GM12878 (cell line): Measurements from ENCODE around the gene NF1. TPM values are rescaled to one million over a fixed set of nuclear protein-coding genes. Genes with fewer than 3 reads are reported as not detected.

ENCODE experiments used
- ATAC-seq: fragments of 200-7000 bp; cut with Tn5 transposase; 3 replicates; pipeline ENCODE4 v1.9.1; 2020; ENCODE audit warnings: mild to moderate bottlenecking, moderate library complexity
- BruUV-seq: library from RNA; stranded (reverse); fragments of 400-500 nt; replicated peaks from 2 replicates; lab custom pipeline; 2021; lab: Mats Ljungman, UMichigan
- CTCF ChIA-PET: fragments of 300-600 bp; sonication (Branson Sonifier 250); formaldehyde crosslinking; extraction: SDS; loops from one replicate; lab custom pipeline; 2021; ENCODE audit warnings: inconsistent platforms; lab: Yijun Ruan, JAX
- POLR2A ChIA-PET: fragments of 350-600 bp; formaldehyde crosslinking; extraction: SDS; loops from one replicate; lab custom pipeline; 2021; ENCODE audit warnings: inconsistent platforms; lab: Charles Lee
- RAD21 ChIA-PET: fragments of 300-600 bp; sonication (Branson Sonifier 250); formaldehyde crosslinking; loops from one replicate; lab custom pipeline; 2023; ENCODE audit warnings: antibody characterized with exemption; ENCODE audit not compliant: unreplicated experiment; lab: Charles Lee
- SMC1A ChIA-PET: fragments of 300-600 bp; sonication (Branson Sonifier 250); formaldehyde crosslinking; loops from one replicate; lab custom pipeline; 2023; ENCODE audit not compliant: unreplicated experiment, uncharacterized antibody; lab: Charles Lee
- DNase-seq: peaks from one replicate; pipeline ENCODE4 v3.0.0-alpha.2; 2011; ENCODE audit warnings: low read depth, low spot score
- FAIRE-seq: peaks from 3 replicates; lab custom pipeline; 2011; peaks lifted over from hg19 to GRCh38; lab: Jason Lieb, UNC
- H2AFZ ChIP-seq: 2 replicates; pipeline ENCODE4 v1.6.0; 2011; ENCODE audit warnings: low read depth, low read length, control low read depth; ENCODE audit not compliant: control insufficient read depth
- H3K27ac ChIP-seq: 2 replicates; pipeline ENCODE4 v1.5.1; 2011; ENCODE audit warnings: control low read depth; ENCODE audit not compliant: control insufficient read depth, insufficient read depth
- H3K27me3 ChIP-seq, 2 experiments: replicated peaks in 1 of 2; 2 replicates each; pipeline versions ENCODE4 v1.6.0 to v1.6.1; 2011; ENCODE audit warnings: low read length in 1 of 2; ENCODE audit not compliant: control insufficient read depth in 2 of 2, insufficient read depth in 2 of 2
- H3K36me3 ChIP-seq, 2 experiments: 2 replicates each; pipeline ENCODE4 v1.5.1; 2011; ENCODE audit warnings: low read length in 1 of 2; ENCODE audit not compliant: control insufficient read depth in 2 of 2, insufficient read depth in 2 of 2
- H3K4me1 ChIP-seq: 2 replicates; pipeline ENCODE4 v1.6.1; 2011; ENCODE audit warnings: mild to moderate bottlenecking, low read length, moderate library complexity, mixed read lengths; ENCODE audit not compliant: control insufficient read depth, insufficient read depth
- H3K4me2 ChIP-seq: 2 replicates; pipeline ENCODE4 v1.6.0; 2011; ENCODE audit warnings: control low read depth; ENCODE audit not compliant: control insufficient read depth, insufficient read depth
- H3K4me3 ChIP-seq: fragments of 200-600 bp; sonication (generic); 2 replicates; pipeline ENCODE4 v1.5.1; 2016
- H3K79me2 ChIP-seq: 2 replicates; pipeline ENCODE4 v1.6.0; 2011; ENCODE audit warnings: low read length; ENCODE audit not compliant: control insufficient read depth, insufficient read depth
- H3K9ac ChIP-seq: 2 replicates; pipeline ENCODE4 v1.8.0; 2011; ENCODE audit warnings: low read length, control low read depth, mixed read lengths; ENCODE audit not compliant: control insufficient read depth, insufficient read depth
- H3K9me3 ChIP-seq: replicated peaks from 3 replicates; pipeline ENCODE4 v1.5.1; 2011; ENCODE audit warnings: mild to moderate bottlenecking, low read length; ENCODE audit not compliant: control insufficient read depth, insufficient read depth
- H4K20me1 ChIP-seq: 2 replicates; pipeline ENCODE4 v1.6.0; 2011; ENCODE audit not compliant: control insufficient read depth, insufficient read depth
- CTCF ChIP-seq, 3 experiments: IDR thresholded peaks in 2 of 3; conservative IDR thresholded peaks in 1 of 3; 2 replicates each; pipeline ENCODE4 v1.5.1; 2011; ENCODE audit warnings: low read depth in 3 of 3, low read length in 3 of 3, mild to moderate bottlenecking in 3 of 3, control low read depth in 2 of 3, moderate library complexity in 2 of 3, inconsistent platforms in 1 of 3, mixed read lengths in 1 of 3; ENCODE audit not compliant: control insufficient read depth in 2 of 3, insufficient read depth in 1 of 3; ENCODE audit errors: extremely low read depth in 1 of 3
- GABPA ChIP-seq: IDR thresholded peaks from 2 replicates; pipeline ENCODE4 v1.6.1; 2014; ENCODE audit warnings: antibody characterized with exemption, low read depth, mild to moderate bottlenecking, inconsistent platforms
- HDAC6 ChIP-seq: fragments of 200-600 bp; sonication (generic); IDR thresholded peaks from one replicate; pipeline ENCODE4 v1.8.0; 2017; ENCODE audit warnings: antibody characterized with exemption; ENCODE audit not compliant: unreplicated experiment
- RAD51 ChIP-seq: fragments of 450-650 bp; IDR thresholded peaks from 2 replicates; pipeline ENCODE4 v1.6.1; 2016; ENCODE audit warnings: moderate library complexity, mild to moderate bottlenecking, inconsistent platforms
- RBBP5 ChIP-seq: fragments of 200-600 bp; sonication (generic); conservative IDR thresholded peaks from 2 replicates; pipeline ENCODE4 v1.6.1; 2016
- RELA ChIP-seq: fragments of 450-650 bp; IDR thresholded peaks from 2 replicates; pipeline ENCODE4 v1.8.0; 2014; ENCODE audit warnings: borderline replicate concordance; ENCODE audit not compliant: partially characterized antibody
- USF2 ChIP-seq: IDR thresholded peaks from 2 replicates; pipeline ENCODE4 v1.6.1; 2011; ENCODE audit warnings: low read depth, low read length, improper control_type of control experiment, borderline replicate concordance
- WGBS: methylation state at CpG from one replicate; pipeline ENCODE4 v1.1.6; 2016; ENCODE audit warnings: low lambda C conversion rate; ENCODE audit not compliant: insufficient replicate concordance, insufficient coverage; ENCODE audit errors: missing lambda C conversion rate; 5-methylcytosine and 5-hydroxymethylcytosine counted together
- in situ Hi-C: fragments of 300-500 bp; cut with MboI; formaldehyde crosslinking; loops from 9 replicates; pipeline ENCODE4 v1.14.3; 2018; ENCODE audit warnings: mixed read lengths
- intact Hi-C: fragments of 100-400 bp; cut with micrococcal nuclease; formaldehyde crosslinking; loops from one replicate; pipeline ENCODE4 v1.14.2; 2022; ENCODE audit not compliant: unreplicated experiment
- polyA plus RNA-seq, 11 experiments: library from polyadenylated mRNA; depleted of rRNA in 4 of 11; unstranded in 6 of 11; stranded (reverse) in 5 of 11; fragments of >200 nt; fragmentation: Nextera tagmentation in 4 of 11; fragmentation: Illumina TruSeq in 1 of 11; extraction: Ambion mirVana in 4 of 11; extraction: Trizol in 1 of 11; gene quantifications; 1 replicate in 1 of 11; 2 replicates in 10 of 11; pipeline versions ENCODE4 v1.2.1 to v1.2.3, GENCODE V29; 2011 to 2016; ENCODE audit warnings: inconsistent platforms in 2 of 11, missing spikeins in 2 of 11, low read depth in 1 of 11
- total RNA-seq, 4 experiments: library from RNA; depleted of rRNA in 3 of 4; stranded (reverse); fragments of >200 nt in 3 of 4; fragmentation: Illumina TruSeq in 1 of 4; extraction: Trizol in 1 of 4; gene quantifications; 2 replicates each; pipeline versions ENCODE4 v1.2.1 to v1.2.3, GENCODE V29; 2013 to 2021

Gene NF1
- total and polyA plus RNA-seq, 10 of the 15 experiments (the other 5 are each of a cell fraction or from before 2014, with no cell fraction given) = 2.5 to 31.8 (median 16.6) TPM

GRCh38 chr17:31226950-31227349 is 132.2 kb downstream of the NF1 start:
- Histone ChIP-seq H2AFZ (no peak overlapping the region), H3K27ac (no peak overlapping the region), H3K9me3 (no peaks in the 10 kb centered on the region), H3K9ac (no peak overlapping the region), H3K36me3 (peaks cover 0 to 6% of the 10 kb centered on the region in 2 experiments; a peak in 3 of 4 replicates)
- CTCF ChIA-PET = interaction anchor here (0.9 to 1.9 kb wide), 4 partner anchors 10 to 146 kb away, joined by 4 to 17 read pairs (median 4); no protein-coding TSS in a partner anchor
- intact Hi-C loops = no loop called here
- TF ChIP-seq CTCF (IDR thresholded peaks at IDR 0.05 in 2 of 3, conservative IDR thresholded peaks at IDR 0.05 in 1 of 3; ENCODE audit: control insufficient read depth in 2 of 3, extremely low read depth in 1 of 3, insufficient read depth in 1 of 3, low read depth in 3 of 3, low read length in 3 of 3) = no peak
- no peak for TF ChIP-seq RELA
- no peak for TF ChIP-seq RAD51
- TF ChIP-seq HDAC6 = no peak
- TF ChIP-seq GABPA = no peak
- no peak for TF ChIP-seq RBBP5
- TF ChIP-seq USF2 = no peak
- TF ChIP-seq, all 136 proteins: peak for 0
- Histone ChIP-seq H3K79me2 (no peaks in the 10 kb centered on the region), H3K27me3 (no peaks in the 10 kb centered on the region), H4K20me1 (no peaks in the 10 kb centered on the region), H3K4me3 (no peak overlapping the region), H3K4me2 (no peak overlapping the region), H3K4me1 (no peaks in the 10 kb centered on the region)
- BruUV-seq = no TSS peak
- no peak for DNase-seq
- WGBS = 76% methylated on average over 3 of the region's 3 CpGs
- in situ Hi-C loops = no loop called here
- no peak for ATAC-seq
- ChIA-PET SMC1A (interaction anchor here (0.8 to 2.1 kb wide), 8 partner anchors 11 to 212 kb away, joined by 3 to 7 read pairs (median 4); no protein-coding TSS in a partner anchor), POLR2A (no interaction called here), RAD21 (no interaction called here)
- no peak for FAIRE-seq
